GM23338 (cell line): ENCODE results near the gene UBE2QL1. TPM values are rescaled to one million over a fixed set of nuclear protein-coding genes. Genes with fewer than 3 reads are reported as not detected.

ENCODE experiments used
- ATAC-seq: fragments of 200-7000 bp; cut with Tn5 transposase; 3 replicates; pipeline ENCODE4 v1.9.1; 2020
- DNase-seq: peaks from one replicate; pipeline ENCODE4 v3.0.0-alpha.2; 2015; ENCODE audit warnings: low spot score
- H2AFZ ChIP-seq: fragments of 200-600 bp; sonication (generic); 2 replicates; pipeline ENCODE4 v1.8.0; 2016; ENCODE audit warnings: antibody characterized with exemption, mild to moderate bottlenecking, moderate library complexity
- H3F3A ChIP-seq: fragments of 200-600 bp; sonication (generic); replicated peaks from 2 replicates; pipeline ENCODE4 v1.8.0; 2017; ENCODE audit warnings: antibody characterized with exemption, mixed run types, low read depth
- H3K27ac ChIP-seq: fragments of 200-600 bp; sonication (generic); 2 replicates; pipeline ENCODE4 v1.6.1; 2016; ENCODE audit warnings: low read depth
- H3K27me3 ChIP-seq: fragments of 200-600 bp; sonication (generic); 2 replicates; pipeline ENCODE4 v1.8.0; 2016; ENCODE audit warnings: mild to moderate bottlenecking, mixed run types, moderate library complexity; ENCODE audit not compliant: insufficient read depth
- H3K36me3 ChIP-seq: fragments of 200-600 bp; sonication (generic); 2 replicates; pipeline ENCODE4 v1.8.0; 2016; ENCODE audit warnings: mild to moderate bottlenecking; ENCODE audit not compliant: insufficient read depth
- H3K4me1 ChIP-seq: fragments of 200-600 bp; sonication (generic); 2 replicates; pipeline ENCODE4 v1.8.0; 2016; ENCODE audit warnings: mild to moderate bottlenecking, moderate library complexity; ENCODE audit not compliant: insufficient read depth
- H3K4me2 ChIP-seq: fragments of 200-600 bp; sonication (generic); 2 replicates; pipeline ENCODE4 v1.7.1; 2017; ENCODE audit warnings: mixed run types
- H3K4me3 ChIP-seq: fragments of 200-600 bp; sonication (generic); 2 replicates; pipeline ENCODE4 v1.6.1; 2016; ENCODE audit warnings: mixed run types
- H3K79me2 ChIP-seq: fragments of 200-600 bp; sonication (generic); replicated peaks from 2 replicates; pipeline ENCODE4 v1.8.0; 2017; ENCODE audit warnings: mild to moderate bottlenecking; ENCODE audit not compliant: insufficient read depth
- H3K9me2 ChIP-seq: fragments of 200-600 bp; sonication (generic); 2 replicates; pipeline ENCODE4 v1.8.0; 2017; ENCODE audit not compliant: insufficient read depth
- H4K20me1 ChIP-seq: fragments of 200-600 bp; sonication (generic); replicated peaks from 2 replicates; pipeline ENCODE4 v1.8.0; 2017; ENCODE audit warnings: mild to moderate bottlenecking; ENCODE audit not compliant: insufficient read depth
- H3K27ac Mint-ChIP-seq: 2 replicates; pipeline ENCODE4 v1.8.0; 2020; ENCODE audit warnings: inconsistent platforms, mild to moderate bottlenecking, moderate library complexity, mixed read lengths
- H3K27me3 Mint-ChIP-seq: 3 replicates; pipeline ENCODE4 v1.8.0; 2022; ENCODE audit warnings: low read depth, mild to moderate bottlenecking, moderate library complexity, mixed read lengths, inconsistent platforms; ENCODE audit not compliant: insufficient read depth, poor library complexity
- H3K36me3 Mint-ChIP-seq: 3 replicates; pipeline ENCODE4 v1.8.0; 2021; ENCODE audit warnings: low read depth, mild to moderate bottlenecking, inconsistent platforms, moderate library complexity, mixed read lengths
- H3K4me1 Mint-ChIP-seq: 3 replicates; pipeline ENCODE4 v1.8.0; 2020; ENCODE audit warnings: mild to moderate bottlenecking, inconsistent platforms, mixed read lengths
- H3K4me3 Mint-ChIP-seq: 3 replicates; pipeline ENCODE4 v1.8.0; 2021; ENCODE audit warnings: moderate library complexity, mild to moderate bottlenecking, inconsistent platforms, mixed read lengths
- H3K9me3 Mint-ChIP-seq: 3 replicates; pipeline ENCODE4 v1.8.0; 2020; ENCODE audit warnings: moderate library complexity, mild to moderate bottlenecking, inconsistent platforms, mixed read lengths
- CREB1 ChIP-seq: fragments of 250-450 bp; sonication (Bioruptor Pico); IDR thresholded peaks from 2 replicates; pipeline ENCODE4 v1.5.0; 2020; ENCODE audit warnings: low read depth, mild to moderate bottlenecking, moderate library complexity
- EZH2 ChIP-seq: fragments of 200-600 bp; sonication (generic); IDR thresholded peaks from one replicate; pipeline ENCODE4 v1.8.0; 2017; ENCODE audit warnings: antibody characterized with exemption, mild to moderate bottlenecking, low read depth; ENCODE audit not compliant: unreplicated experiment
- EZH2phosphoT487 ChIP-seq: fragments of 200-600 bp; sonication (generic); IDR thresholded peaks from one replicate; pipeline ENCODE4 v1.8.1; 2018; ENCODE audit warnings: antibody characterized with exemption; ENCODE audit not compliant: unreplicated experiment
- JUNB ChIP-seq: IDR thresholded peaks from one replicate; pipeline ENCODE4 v1.6.1; 2016; ENCODE audit warnings: antibody characterized with exemption; ENCODE audit not compliant: unreplicated experiment
- NANOG ChIP-seq: IDR thresholded peaks from 2 replicates; pipeline ENCODE4 v1.6.1; 2016; ENCODE audit warnings: antibody characterized with exemption, borderline replicate concordance
- STAT1 ChIP-seq: IDR thresholded peaks from one replicate; pipeline ENCODE4 v1.6.1; 2016; ENCODE audit warnings: antibody characterized with exemption; ENCODE audit not compliant: unreplicated experiment
- ZNF114 ChIP-seq: fragments of 250-450 bp; sonication (Bioruptor Pico); IDR thresholded peaks from 2 replicates; pipeline ENCODE4 v1.5.0; 2020; ENCODE audit warnings: mild to moderate bottlenecking, moderate library complexity
- ZNF331 ChIP-seq: fragments of 250-450 bp; sonication (Bioruptor Pico); IDR thresholded peaks from 2 replicates; pipeline ENCODE4 v1.5.0; 2020; ENCODE audit warnings: low read depth, mild to moderate bottlenecking, moderate library complexity
- polyA plus RNA-seq: library from polyadenylated mRNA; unstranded; fragments of >200 nt; fragmentation: Nextera tagmentation; extraction: Ambion mirVana; gene quantifications from 2 replicates; pipeline ENCODE4 v1.2.1, GENCODE V29; 2016
- total RNA-seq: library from RNA; depleted of rRNA; stranded (reverse); fragments of >200 nt; shearing (Covaris generic); gene quantifications from 2 replicates; pipeline ENCODE4 v1.2.3, GENCODE V29; 2014
- TF ChIP-seq, protein P1 (sequence below), 2 experiments: fragments of 200-600 bp in 1 of 2; sonication (generic) in 1 of 2; conservative IDR thresholded peaks; 2 replicates each; pipeline versions ENCODE4 v1.5.1 to v1.6.1; 2016 to 2017; ENCODE audit warnings: antibody characterized with exemption in 2 of 2, low read depth in 2 of 2, mild to moderate bottlenecking in 2 of 2, moderate library complexity in 1 of 2
- TF ChIP-seq, protein P2 (sequence below): IDR thresholded peaks from 2 replicates; pipeline ENCODE4 v1.6.1; 2016; ENCODE audit warnings: antibody characterized with exemption
- TF ChIP-seq, protein P3 (sequence below): IDR thresholded peaks from one replicate; pipeline ENCODE4 v1.6.1; 2018; ENCODE audit warnings: antibody characterized with exemption; ENCODE audit not compliant: unreplicated experiment

Gene UBE2QL1
- total and polyA plus RNA-seq, 2 experiments from 2014 or later, result 0.40 to 0.83 TPM

- TF ChIP-seq, protein P1, sequence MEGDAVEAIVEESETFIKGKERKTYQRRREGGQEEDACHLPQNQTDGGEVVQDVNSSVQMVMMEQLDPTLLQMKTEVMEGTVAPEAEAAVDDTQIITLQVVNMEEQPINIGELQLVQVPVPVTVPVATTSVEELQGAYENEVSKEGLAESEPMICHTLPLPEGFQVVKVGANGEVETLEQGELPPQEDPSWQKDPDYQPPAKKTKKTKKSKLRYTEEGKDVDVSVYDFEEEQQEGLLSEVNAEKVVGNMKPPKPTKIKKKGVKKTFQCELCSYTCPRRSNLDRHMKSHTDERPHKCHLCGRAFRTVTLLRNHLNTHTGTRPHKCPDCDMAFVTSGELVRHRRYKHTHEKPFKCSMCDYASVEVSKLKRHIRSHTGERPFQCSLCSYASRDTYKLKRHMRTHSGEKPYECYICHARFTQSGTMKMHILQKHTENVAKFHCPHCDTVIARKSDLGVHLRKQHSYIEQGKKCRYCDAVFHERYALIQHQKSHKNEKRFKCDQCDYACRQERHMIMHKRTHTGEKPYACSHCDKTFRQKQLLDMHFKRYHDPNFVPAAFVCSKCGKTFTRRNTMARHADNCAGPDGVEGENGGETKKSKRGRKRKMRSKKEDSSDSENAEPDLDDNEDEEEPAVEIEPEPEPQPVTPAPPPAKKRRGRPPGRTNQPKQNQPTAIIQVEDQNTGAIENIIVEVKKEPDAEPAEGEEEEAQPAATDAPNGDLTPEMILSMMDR (conservative IDR thresholded peaks at IDR 0.05; ENCODE audit: low read depth in 2 of 2), result no peak
Observed at GRCh38 chr5:6467591-6467990, 18.9 kb downstream of the UBE2QL1 start (continued).

- Histone ChIP-seq H3K4me1 (peaks cover 19% of the 10 kb centered on the region), H3K9me2 (no peaks in the 10 kb centered on the region), H3K79me2 (no peaks in the 10 kb centered on the region), H2AFZ (peak overlapping the region; percentile 66), H3K4me3 (no peak overlapping the region), H3K4me2 (peak overlapping the region; percentile 19; the same call in 1 of the 2 replicates), H3F3A (no peaks in the 10 kb centered on the region), H3K36me3 (no peaks in the 10 kb centered on the region), H3K27ac (no peak overlapping the region), H3K27me3 (no peaks in the 10 kb centered on the region), H4K20me1 (no peaks in the 10 kb centered on the region)
- no peaks in the 10 kb centered on the region for H3K36me3 Mint-ChIP-seq
- ATAC-seq (peak; percentile 82), DNase-seq (peak; percentile 33)
- peak overlapping the region; percentile 2; the same call in 1 of the 3 replicates for H3K4me3 Mint-ChIP-seq
- H3K27me3 Mint-ChIP-seq, result peaks cover 9% of the 10 kb centered on the region
- H3K27ac Mint-ChIP-seq, result no peak overlapping the region
- H3K9me3 Mint-ChIP-seq, result no peaks in the 10 kb centered on the region
- TF ChIP-seq JUNB (no peak), STAT1 (no peak), ZNF114 (CRISPR knock-in tag) (no peak), NANOG (no peak), ZNF331 (no peak), EZH2 (no peak)
- TF ChIP-seq, protein P2, sequence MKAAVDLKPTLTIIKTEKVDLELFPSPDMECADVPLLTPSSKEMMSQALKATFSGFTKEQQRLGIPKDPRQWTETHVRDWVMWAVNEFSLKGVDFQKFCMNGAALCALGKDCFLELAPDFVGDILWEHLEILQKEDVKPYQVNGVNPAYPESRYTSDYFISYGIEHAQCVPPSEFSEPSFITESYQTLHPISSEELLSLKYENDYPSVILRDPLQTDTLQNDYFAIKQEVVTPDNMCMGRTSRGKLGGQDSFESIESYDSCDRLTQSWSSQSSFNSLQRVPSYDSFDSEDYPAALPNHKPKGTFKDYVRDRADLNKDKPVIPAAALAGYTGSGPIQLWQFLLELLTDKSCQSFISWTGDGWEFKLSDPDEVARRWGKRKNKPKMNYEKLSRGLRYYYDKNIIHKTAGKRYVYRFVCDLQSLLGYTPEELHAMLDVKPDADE, result no peak
- peaks cover 28% of the 10 kb centered on the region for H3K4me1 Mint-ChIP-seq
Observed at GRCh38 chr5:6468104-6468503, 19.4 kb downstream of the UBE2QL1 start.

GRCh38 chr5:6468870-6469269, 20.2 kb downstream of the UBE2QL1 start:
- no peaks in the 10 kb centered on the region for H3K27me3 ChIP-seq
- H3K9me3 Mint-ChIP-seq, result no peaks in the 10 kb centered on the region
- H3K27ac Mint-ChIP-seq, result no peak overlapping the region
- no peaks in the 10 kb centered on the region for H3K79me2 ChIP-seq
- no peaks in the 10 kb centered on the region for H3F3A ChIP-seq
- no peak overlapping the region for H3K4me3 ChIP-seq
- H3K4me3 Mint-ChIP-seq, result no peak overlapping the region
- no peak overlapping the region for H3K27ac ChIP-seq
- TF ChIP-seq ZNF331 (no peak), CREB1 (CRISPR knock-in tag) (no peak), NANOG (no peak), EZH2 (no peak), EZH2phosphoT487 (no peak), JUNB (no peak), ZNF114 (CRISPR knock-in tag) (no peak)
- TF ChIP-seq, protein P3, sequence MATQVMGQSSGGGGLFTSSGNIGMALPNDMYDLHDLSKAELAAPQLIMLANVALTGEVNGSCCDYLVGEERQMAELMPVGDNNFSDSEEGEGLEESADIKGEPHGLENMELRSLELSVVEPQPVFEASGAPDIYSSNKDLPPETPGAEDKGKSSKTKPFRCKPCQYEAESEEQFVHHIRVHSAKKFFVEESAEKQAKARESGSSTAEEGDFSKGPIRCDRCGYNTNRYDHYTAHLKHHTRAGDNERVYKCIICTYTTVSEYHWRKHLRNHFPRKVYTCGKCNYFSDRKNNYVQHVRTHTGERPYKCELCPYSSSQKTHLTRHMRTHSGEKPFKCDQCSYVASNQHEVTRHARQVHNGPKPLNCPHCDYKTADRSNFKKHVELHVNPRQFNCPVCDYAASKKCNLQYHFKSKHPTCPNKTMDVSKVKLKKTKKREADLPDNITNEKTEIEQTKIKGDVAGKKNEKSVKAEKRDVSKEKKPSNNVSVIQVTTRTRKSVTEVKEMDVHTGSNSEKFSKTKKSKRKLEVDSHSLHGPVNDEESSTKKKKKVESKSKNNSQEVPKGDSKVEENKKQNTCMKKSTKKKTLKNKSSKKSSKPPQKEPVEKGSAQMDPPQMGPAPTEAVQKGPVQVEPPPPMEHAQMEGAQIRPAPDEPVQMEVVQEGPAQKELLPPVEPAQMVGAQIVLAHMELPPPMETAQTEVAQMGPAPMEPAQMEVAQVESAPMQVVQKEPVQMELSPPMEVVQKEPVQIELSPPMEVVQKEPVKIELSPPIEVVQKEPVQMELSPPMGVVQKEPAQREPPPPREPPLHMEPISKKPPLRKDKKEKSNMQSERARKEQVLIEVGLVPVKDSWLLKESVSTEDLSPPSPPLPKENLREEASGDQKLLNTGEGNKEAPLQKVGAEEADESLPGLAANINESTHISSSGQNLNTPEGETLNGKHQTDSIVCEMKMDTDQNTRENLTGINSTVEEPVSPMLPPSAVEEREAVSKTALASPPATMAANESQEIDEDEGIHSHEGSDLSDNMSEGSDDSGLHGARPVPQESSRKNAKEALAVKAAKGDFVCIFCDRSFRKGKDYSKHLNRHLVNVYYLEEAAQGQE, result no peak
- TF ChIP-seq, protein P1 (conservative IDR thresholded peaks at IDR 0.05; ENCODE audit: low read depth in 2 of 2), result no peak
- no peak overlapping the region for H2AFZ ChIP-seq
- H3K27me3 Mint-ChIP-seq, result peaks cover 9% of the 10 kb centered on the region
- H4K20me1 ChIP-seq, result no peaks in the 10 kb centered on the region
- H3K9me2 ChIP-seq, result no peaks in the 10 kb centered on the region
- H3K36me3 ChIP-seq, result no peaks in the 10 kb centered on the region
- H3K4me1 ChIP-seq, result peaks cover 19% of the 10 kb centered on the region
- no peak overlapping the region for H3K4me2 ChIP-seq
- ATAC-seq, result no peak
- DNase-seq, result no peak
- no peaks in the 10 kb centered on the region for H3K36me3 Mint-ChIP-seq
- H3K4me1 Mint-ChIP-seq, result peaks cover 28% of the 10 kb centered on the region
